Neuronal stem cell (in vitro differentiated cells): ENCODE data around the gene RASA3.

ENCODE experiments used
- DNase-seq: peaks from one replicate; pipeline ENCODE4 v3.0.0-alpha.2; 2013; ENCODE audit warnings: low spot score
- H2AFZ ChIP-seq: one replicate; pipeline ENCODE4 v1.6.1; 2013; ENCODE audit warnings: mild to moderate bottlenecking, low read length, inconsistent platforms
- H2AK5ac ChIP-seq: 2 replicates; pipeline ENCODE4 v1.6.1; 2013; ENCODE audit warnings: low read depth, mild to moderate bottlenecking, inconsistent platforms, low read length, moderate library complexity, mixed read lengths
- H2BK120ac ChIP-seq: 2 replicates; pipeline ENCODE4 v1.6.1; 2013; ENCODE audit warnings: low read depth, mild to moderate bottlenecking, inconsistent platforms, low read length, moderate library complexity, mixed read lengths
- H2BK12ac ChIP-seq: one replicate; pipeline ENCODE4 v1.6.1; 2013; ENCODE audit warnings: low read length, inconsistent platforms
- H2BK15ac ChIP-seq: 2 replicates; pipeline ENCODE4 v1.6.1; 2013; ENCODE audit warnings: mild to moderate bottlenecking, low read length, inconsistent platforms, mixed read lengths
- H2BK5ac ChIP-seq: one replicate; pipeline ENCODE4 v1.6.1; 2013; ENCODE audit warnings: inconsistent platforms, mild to moderate bottlenecking, low read length, moderate library complexity
- H3K14ac ChIP-seq: one replicate; pipeline ENCODE4 v1.6.1; 2013; ENCODE audit warnings: low read length, inconsistent platforms
- H3K18ac ChIP-seq: 2 replicates; pipeline ENCODE4 v1.6.1; 2013; ENCODE audit warnings: low read length, inconsistent platforms
- H3K23ac ChIP-seq: 2 replicates; pipeline ENCODE4 v1.6.1; 2013; ENCODE audit warnings: low read depth, mild to moderate bottlenecking, mixed read lengths, low read length, inconsistent platforms; ENCODE audit not compliant: poor library complexity
- H3K27ac ChIP-seq: replicated peaks from 3 replicates; pipeline ENCODE4 v1.5.1; 2013; ENCODE audit warnings: low read length, inconsistent platforms
- H3K27me3 ChIP-seq, 3 experiments: 2 replicates each; pipeline ENCODE4 v1.6.1; 2013; ENCODE audit warnings: low read length in 3 of 3, mild to moderate bottlenecking in 2 of 3, inconsistent platforms in 1 of 3, low read depth in 1 of 3, mixed read lengths in 1 of 3, moderate library complexity in 1 of 3; ENCODE audit not compliant: control insufficient read depth in 3 of 3, insufficient read depth in 3 of 3
- H3K36me3 ChIP-seq, 2 donors: replicated peaks in 1 of 2; 2 replicates each; pipeline ENCODE4 v1.6.1; 2013; ENCODE audit warnings: low read length in 2 of 2; ENCODE audit not compliant: control insufficient read depth in 2 of 2, insufficient read depth in 2 of 2
- H3K4ac ChIP-seq: 2 replicates; pipeline ENCODE4 v1.6.1; 2013; ENCODE audit warnings: inconsistent platforms, mild to moderate bottlenecking, low read length, moderate library complexity
- H3K4me1 ChIP-seq, 2 donors: 1 replicate in 1 of 2; 2 replicates in 1 of 2; pipeline ENCODE4 v1.6.1; 2013; ENCODE audit warnings: low read length in 2 of 2, low read depth in 1 of 2; ENCODE audit not compliant: control insufficient read depth in 2 of 2, insufficient read depth in 1 of 2
- H3K4me2 ChIP-seq: one replicate; pipeline ENCODE4 v1.6.1; 2013; ENCODE audit warnings: mild to moderate bottlenecking, low read length, inconsistent platforms; ENCODE audit not compliant: insufficient read depth, poor library complexity, severe bottlenecking
- H3K4me3 ChIP-seq, 2 donors: 2 replicates each; pipeline ENCODE4 v1.5.1; 2013; ENCODE audit warnings: low read length in 2 of 2, mild to moderate bottlenecking in 2 of 2, inconsistent platforms in 1 of 2, moderate library complexity in 1 of 2
- H3K79me1 ChIP-seq: one replicate; pipeline ENCODE4 v1.6.1; 2013; ENCODE audit warnings: low read depth, mild to moderate bottlenecking, inconsistent platforms, low read length, moderate library complexity
- H3K9ac ChIP-seq: one replicate; pipeline ENCODE4 v1.6.1; 2013; ENCODE audit warnings: mild to moderate bottlenecking, low read depth, low read length, inconsistent platforms; ENCODE audit not compliant: poor library complexity
- H3K9me3 ChIP-seq, 2 donors: replicated peaks in 1 of 2; 2 replicates each; pipeline versions ENCODE3 to v1.6.1; 2013; ENCODE audit warnings: low read length in 2 of 2, mild to moderate bottlenecking in 2 of 2, inconsistent platforms in 1 of 2, low read depth in 1 of 2, mixed read lengths in 1 of 2, moderate library complexity in 1 of 2; ENCODE audit not compliant: control insufficient read depth in 2 of 2, insufficient read depth in 1 of 2
- H4K8ac ChIP-seq: one replicate; pipeline ENCODE4 v1.6.1; 2013; ENCODE audit warnings: low read depth, mild to moderate bottlenecking, inconsistent platforms, low read length, moderate library complexity
- H4K91ac ChIP-seq: one replicate; pipeline ENCODE4 v1.6.1; 2013; ENCODE audit warnings: low read length, low read depth, mild to moderate bottlenecking, inconsistent platforms; ENCODE audit not compliant: poor library complexity
- WGBS, 2 donors: extraction: QIAGEN DNeasy Blood & Tissue Kit; methylation state at CpG; one replicate each; pipeline ENCODE4 v1.1.7; 2013; ENCODE audit warnings: missing lambda C conversion rate in 2 of 2, mixed read lengths in 1 of 2; ENCODE audit not compliant: insufficient read length in 2 of 2, insufficient replicate concordance in 1 of 2; ENCODE audit errors: extremely low coverage in 2 of 2; 5-methylcytosine and 5-hydroxymethylcytosine counted together

RASA3 gene

DNA sequence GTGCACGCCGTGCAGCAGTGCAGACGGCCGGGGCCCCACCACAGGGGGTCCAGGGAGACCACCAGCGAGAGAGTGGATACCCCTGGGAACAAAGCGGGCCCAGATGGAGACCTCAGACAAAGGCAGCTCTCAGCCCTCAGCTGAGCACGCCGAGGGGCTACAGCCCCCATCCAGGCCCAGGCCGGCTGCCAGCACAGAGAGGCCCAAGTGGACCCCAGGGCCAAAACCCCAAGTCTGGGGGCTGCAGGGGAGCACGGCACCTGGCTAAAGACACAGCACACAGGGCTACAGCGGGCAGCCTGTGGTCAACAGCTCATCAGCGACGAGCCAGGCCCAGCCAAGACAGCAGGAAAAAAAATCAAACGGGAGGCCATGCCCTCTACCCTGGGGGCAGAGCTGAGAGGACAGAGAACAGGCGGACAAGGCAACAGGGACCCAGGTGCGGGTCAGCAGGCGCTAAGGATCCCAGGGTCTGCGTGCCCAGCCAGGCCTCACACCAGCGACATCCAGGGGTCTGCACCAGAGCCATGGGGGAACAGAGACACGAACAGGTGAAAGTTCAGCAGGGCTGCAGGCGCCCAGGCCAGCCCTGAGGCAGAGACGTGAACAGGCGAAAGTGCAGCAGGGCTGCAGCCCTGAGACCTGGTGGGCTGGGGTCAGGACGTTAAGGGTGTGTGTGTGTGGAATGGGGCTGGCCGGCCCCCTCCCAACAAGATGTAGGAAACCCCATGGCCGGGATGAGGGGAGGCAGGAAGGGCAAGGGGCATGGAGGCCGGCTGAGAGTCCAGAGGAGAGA, 34.3 kb downstream of the RASA3 start:
- no peaks in the 10 kb centered on the region for H3K27me3 ChIP-seq
- H4K8ac ChIP-seq = no peak overlapping the region
- H2BK120ac ChIP-seq = no peak overlapping the region
- H3K36me3 ChIP-seq = no peaks in the 10 kb centered on the region
- DNase-seq = no peak
- H4K91ac ChIP-seq = no peak overlapping the region
- peak overlapping the region; percentile 75 for H3K14ac ChIP-seq
- H3K4me1 ChIP-seq = peaks cover 18 to 20% of the 10 kb centered on the region in 2 donors
- no peak overlapping the region for H3K4me3 ChIP-seq
- peak overlapping the region; percentile 83 for H3K18ac ChIP-seq
- H3K4me2 ChIP-seq = no peak overlapping the region
- H2AK5ac ChIP-seq = peak overlapping the region; percentile 86
- H3K27ac ChIP-seq = peak overlapping the region; percentile 36
- peak overlapping the region; percentile 75 for H2BK5ac ChIP-seq
- H2BK12ac ChIP-seq = peak overlapping the region; percentile 60
- whole genome bisulfite sequencing, 2 donors = no CpG with 5 or more reads among the region's 27 CpGs
- no peak overlapping the region for H2AFZ ChIP-seq
- peaks cover 0 to 13% of the 10 kb centered on the region in 2 donors for H3K9me3 ChIP-seq
- peaks cover 12% of the 10 kb centered on the region for H3K79me1 ChIP-seq
- peak overlapping the region; percentile 43 for H3K23ac ChIP-seq
- H2BK15ac ChIP-seq = peak overlapping the region; percentile 3
- peak overlapping the region; percentile 8 for H3K4ac ChIP-seq
- H3K9ac ChIP-seq = peak overlapping the region; percentile 72

DNA sequence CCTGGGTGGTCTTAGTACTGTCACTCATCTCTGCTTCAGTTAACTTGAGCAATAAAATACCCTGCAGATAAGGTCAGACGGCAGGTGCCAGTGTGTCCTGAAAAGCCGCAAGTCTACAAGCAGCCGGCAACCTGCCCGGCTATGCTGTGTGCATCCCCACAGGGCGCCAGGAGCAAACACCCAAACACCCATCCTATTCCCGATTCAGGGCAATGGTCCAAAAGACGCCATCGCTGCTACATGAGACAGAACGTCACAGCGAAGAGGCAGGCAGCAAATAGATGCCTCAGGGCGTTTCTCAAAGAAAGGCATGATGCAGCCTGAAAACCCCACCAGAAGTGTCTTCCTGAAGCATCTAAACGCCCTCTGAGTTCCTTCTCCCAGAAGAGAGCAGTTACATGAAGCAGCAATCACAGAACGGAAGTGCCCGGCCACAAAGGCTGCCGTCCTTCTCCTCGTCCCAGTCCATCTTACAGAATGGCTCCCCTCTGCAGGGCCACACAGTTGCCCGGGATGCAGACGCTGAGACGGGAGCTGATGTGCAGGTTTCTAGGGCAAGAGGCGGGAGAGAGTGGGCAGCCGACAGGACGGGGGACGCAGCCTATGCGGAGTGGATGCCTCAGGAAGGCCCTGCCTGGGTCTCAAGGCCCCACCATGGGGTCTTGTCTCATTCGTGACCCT, 35.1 kb downstream of the RASA3 start:
- Histone ChIP-seq H4K91ac (no peak overlapping the region), H3K23ac (peak overlapping the region; percentile 69), H2BK15ac (no peak overlapping the region), H3K79me1 (peaks cover 11% of the 10 kb centered on the region), H3K4ac (peak overlapping the region; percentile 30), H3K4me2 (no peak overlapping the region), H2AFZ (no peak overlapping the region), H3K36me3 (no peaks in the 10 kb centered on the region), H3K18ac (peak overlapping the region; percentile 83), H2AK5ac (peak overlapping the region; percentile 86), H3K27me3 (no peaks in the 10 kb centered on the region), H3K9ac (no peak overlapping the region), H2BK120ac (no peak overlapping the region), H2BK5ac (peak overlapping the region; percentile 75), H3K4me3 (no peak overlapping the region), H3K27ac (no peak overlapping the region), H3K4me1 (peaks cover 18 to 20% of the 10 kb centered on the region in 2 donors), H4K8ac (no peak overlapping the region), H3K9me3 (peaks cover 0 to 20% of the 10 kb centered on the region in 2 donors), H3K14ac (peak overlapping the region; percentile 75), H2BK12ac (peak overlapping the region; percentile 7)
- no peak for DNase-seq
- WGBS, 2 donors = no CpG with 5 or more reads among the region's 25 CpGs

DNA sequence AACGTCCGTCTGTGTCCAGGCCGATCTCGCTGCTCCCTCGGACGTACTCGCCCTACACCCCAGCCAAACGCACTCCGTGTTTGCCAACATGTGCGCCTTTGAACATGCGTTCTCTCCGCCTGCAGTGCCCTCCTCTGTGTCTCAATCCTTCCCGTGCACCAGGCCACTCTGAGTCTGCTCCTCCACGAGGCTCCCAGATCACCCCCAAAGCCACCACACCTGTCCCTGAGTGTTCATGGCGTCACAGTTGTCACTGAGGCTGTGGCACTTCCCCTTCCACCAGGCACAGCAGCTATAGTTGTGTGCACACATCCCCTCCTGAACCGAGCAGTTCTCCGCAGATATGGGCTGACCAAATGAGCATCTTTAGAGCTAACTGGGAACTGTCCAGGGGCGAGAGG, 35.6 kb downstream of the RASA3 start:
- Histone ChIP-seq H3K14ac (peak overlapping the region; percentile 82), H3K4me3 (no peak overlapping the region), H3K36me3 (no peaks in the 10 kb centered on the region), H2AK5ac (no peak overlapping the region), H3K79me1 (peaks cover 11% of the 10 kb centered on the region), H2BK12ac (no peak overlapping the region), H3K23ac (peak overlapping the region; percentile 47), H3K27me3 (no peaks in the 10 kb centered on the region), H2BK15ac (peak overlapping the region; percentile 7), H3K9me3 (peaks cover 0 to 20% of the 10 kb centered on the region in 2 donors), H2BK120ac (no peak overlapping the region), H4K8ac (no peak overlapping the region), H3K4me1 (peaks cover 18 to 20% of the 10 kb centered on the region in 2 donors), H3K9ac (peak overlapping the region; percentile 13), H4K91ac (no peak overlapping the region), H3K27ac (no peak overlapping the region), H3K4me2 (no peak overlapping the region), H2AFZ (no peak overlapping the region), H3K4ac (no peak overlapping the region), H2BK5ac (peak overlapping the region; percentile 54), H3K18ac (peak overlapping the region; percentile 78)
- no peak for DNase-seq
- WGBS, 2 donors = no CpG with 5 or more reads among the region's 18 CpGs

DNA sequence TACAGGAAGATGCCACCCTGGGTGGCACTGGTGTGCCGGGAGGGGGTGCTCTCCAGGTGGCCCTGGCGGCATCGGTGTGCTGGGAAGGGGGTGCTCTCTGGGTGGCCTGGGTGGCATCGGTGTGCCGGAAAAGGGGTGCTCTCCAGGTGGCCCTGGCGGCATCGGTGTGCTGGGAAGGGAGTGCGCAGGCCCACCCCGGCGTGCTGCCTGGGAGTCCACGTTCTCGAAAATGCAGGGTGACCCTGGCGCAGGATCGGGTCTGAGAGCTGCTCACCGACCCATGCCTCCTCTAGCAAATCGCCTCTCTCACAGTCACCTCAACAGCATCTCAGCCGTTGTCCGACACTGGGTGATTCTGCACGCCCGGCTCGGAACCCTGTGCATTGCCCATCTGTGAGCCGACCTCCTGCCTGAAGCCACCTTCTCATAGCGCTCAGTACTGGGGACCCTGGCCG, 36.4 kb downstream of the RASA3 start:
- no peak overlapping the region for H2BK120ac ChIP-seq
- H2BK5ac ChIP-seq = peak overlapping the region; percentile 54
- H3K9me3 ChIP-seq = peaks cover 0 to 28% of the 10 kb centered on the region in 2 donors
- DNase-seq = no peak
- H3K27me3 ChIP-seq = no peaks in the 10 kb centered on the region
- H2BK12ac ChIP-seq = no peak overlapping the region
- peak overlapping the region; percentile 25 for H2AK5ac ChIP-seq
- no peak overlapping the region for H3K27ac ChIP-seq
- no peak overlapping the region for H3K4me2 ChIP-seq
- no peak overlapping the region for H2AFZ ChIP-seq
- WGBS, 2 donors = no CpG with 5 or more reads among the region's 24 CpGs
- no peak overlapping the region for H4K8ac ChIP-seq
- no peaks in the 10 kb centered on the region for H3K36me3 ChIP-seq
- H3K79me1 ChIP-seq = peaks cover 11% of the 10 kb centered on the region
- no peak overlapping the region for H3K9ac ChIP-seq
- H3K14ac ChIP-seq = peak overlapping the region; percentile 82
- no peak overlapping the region for H3K4ac ChIP-seq
- peak overlapping the region; percentile 64 for H3K18ac ChIP-seq
- peak overlapping the region; percentile 24 for H2BK15ac ChIP-seq
- H3K23ac ChIP-seq = no peak overlapping the region
- peaks cover 18 to 20% of the 10 kb centered on the region in 2 donors for H3K4me1 ChIP-seq
- H3K4me3 ChIP-seq = no peak overlapping the region
- H4K91ac ChIP-seq = no peak overlapping the region
